HFF-Myc (cell line): ENCODE data around the gene SH3RF2.

Experiments
- DNase-seq: peaks from one replicate; pipeline ENCODE4 v3.0.0-alpha.2; 2011; ENCODE audit warnings: low read depth; ENCODE audit errors: extremely low read depth
- H3K4me3 ChIP-seq: replicated peaks from 2 replicates; pipeline ENCODE4 v1.5.1; 2011; ENCODE audit warnings: low read depth, mild to moderate bottlenecking, control low read depth, low read length
- TF ChIP-seq, protein P1 (sequence below): IDR thresholded peaks from 2 replicates; pipeline ENCODE4 v1.5.1; 2012; ENCODE audit warnings: mild to moderate bottlenecking, low read depth, low read length, control low read depth; ENCODE audit errors: missing control alignments

SH3RF2 gene

DNA sequence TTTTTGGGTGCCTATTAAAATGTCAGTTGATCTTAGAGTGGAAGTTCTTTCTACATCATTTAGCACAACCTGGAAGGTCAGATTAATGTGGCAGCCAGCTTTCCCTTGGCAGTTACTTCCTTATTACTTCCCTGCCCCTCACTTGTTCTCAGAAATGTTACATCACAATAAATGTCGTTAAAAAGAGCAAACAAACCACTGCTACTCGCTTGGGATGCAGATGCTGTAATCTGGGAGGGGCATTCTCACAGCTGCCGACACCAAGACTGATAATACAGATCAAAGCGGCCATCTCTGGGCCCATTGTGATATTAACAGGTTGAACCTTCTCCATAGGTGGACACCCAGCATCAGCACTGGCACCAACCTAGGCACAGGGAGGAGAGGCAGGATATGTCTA, 139.7 kb downstream of the SH3RF2 start:
- TF ChIP-seq, protein P1, sequence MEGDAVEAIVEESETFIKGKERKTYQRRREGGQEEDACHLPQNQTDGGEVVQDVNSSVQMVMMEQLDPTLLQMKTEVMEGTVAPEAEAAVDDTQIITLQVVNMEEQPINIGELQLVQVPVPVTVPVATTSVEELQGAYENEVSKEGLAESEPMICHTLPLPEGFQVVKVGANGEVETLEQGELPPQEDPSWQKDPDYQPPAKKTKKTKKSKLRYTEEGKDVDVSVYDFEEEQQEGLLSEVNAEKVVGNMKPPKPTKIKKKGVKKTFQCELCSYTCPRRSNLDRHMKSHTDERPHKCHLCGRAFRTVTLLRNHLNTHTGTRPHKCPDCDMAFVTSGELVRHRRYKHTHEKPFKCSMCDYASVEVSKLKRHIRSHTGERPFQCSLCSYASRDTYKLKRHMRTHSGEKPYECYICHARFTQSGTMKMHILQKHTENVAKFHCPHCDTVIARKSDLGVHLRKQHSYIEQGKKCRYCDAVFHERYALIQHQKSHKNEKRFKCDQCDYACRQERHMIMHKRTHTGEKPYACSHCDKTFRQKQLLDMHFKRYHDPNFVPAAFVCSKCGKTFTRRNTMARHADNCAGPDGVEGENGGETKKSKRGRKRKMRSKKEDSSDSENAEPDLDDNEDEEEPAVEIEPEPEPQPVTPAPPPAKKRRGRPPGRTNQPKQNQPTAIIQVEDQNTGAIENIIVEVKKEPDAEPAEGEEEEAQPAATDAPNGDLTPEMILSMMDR, result no peak
- H3K4me3 ChIP-seq, result no peak overlapping the region
- no peak for DNase-seq

GRCh38 chr5:146076455-146076854, 140.1 kb downstream of the SH3RF2 start:
- no peak for DNase-seq
- H3K4me3 ChIP-seq, result no peak overlapping the region
- TF ChIP-seq, protein P1, result no peak

GRCh38 chr5:146078566-146078965, 142.2 kb downstream of the SH3RF2 start:
- TF ChIP-seq, protein P1, result no peak
- no peak overlapping the region for H3K4me3 ChIP-seq
- DNase-seq, result no peak

DNA sequence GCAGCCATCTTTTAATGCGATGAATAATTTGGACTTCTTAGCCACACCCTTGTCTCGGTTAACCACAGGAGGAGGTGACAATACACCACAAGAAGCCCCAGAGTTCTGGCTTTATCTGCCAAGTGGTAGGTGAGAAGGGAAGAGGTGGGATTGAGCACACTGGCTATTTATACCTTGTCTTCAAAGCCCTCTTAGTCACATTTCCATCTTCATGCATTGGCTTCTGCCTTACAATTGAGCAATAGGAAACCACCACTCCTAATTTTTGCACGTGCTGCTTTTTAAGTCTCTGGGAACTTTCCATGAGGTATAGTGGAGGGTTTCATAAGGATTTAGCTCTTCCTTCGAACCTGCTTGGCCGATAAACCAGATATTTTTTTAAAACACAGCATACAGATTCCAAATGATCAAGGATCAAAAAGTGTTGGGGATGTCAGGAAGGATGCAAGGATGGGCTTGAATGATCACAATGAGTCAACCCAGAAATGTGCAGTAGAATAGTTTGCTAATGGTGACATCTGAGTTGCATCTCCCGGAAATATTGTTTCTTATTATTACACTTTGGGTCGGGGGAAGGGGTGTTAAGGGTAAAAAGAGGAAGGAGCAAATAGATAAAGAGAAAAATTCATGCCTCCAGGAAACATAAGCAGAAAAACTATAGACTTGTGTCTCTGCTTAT, 143.5 kb downstream of the SH3RF2 start:
- no peak overlapping the region for H3K4me3 ChIP-seq
- TF ChIP-seq, protein P1, result no peak
- DNase-seq, result no peak

GRCh38 chr5:146081556-146081955, 145.2 kb downstream of the SH3RF2 start:
- H3K4me3 ChIP-seq, result no peak overlapping the region
- TF ChIP-seq, protein P1, result no peak
- DNase-seq, result no peak

GRCh38 chr5:146082798-146083197, 146.4 kb downstream of the SH3RF2 start:
- H3K4me3 ChIP-seq, result no peak overlapping the region
- DNase-seq, result no peak
- TF ChIP-seq, protein P1, result no peak

DNA sequence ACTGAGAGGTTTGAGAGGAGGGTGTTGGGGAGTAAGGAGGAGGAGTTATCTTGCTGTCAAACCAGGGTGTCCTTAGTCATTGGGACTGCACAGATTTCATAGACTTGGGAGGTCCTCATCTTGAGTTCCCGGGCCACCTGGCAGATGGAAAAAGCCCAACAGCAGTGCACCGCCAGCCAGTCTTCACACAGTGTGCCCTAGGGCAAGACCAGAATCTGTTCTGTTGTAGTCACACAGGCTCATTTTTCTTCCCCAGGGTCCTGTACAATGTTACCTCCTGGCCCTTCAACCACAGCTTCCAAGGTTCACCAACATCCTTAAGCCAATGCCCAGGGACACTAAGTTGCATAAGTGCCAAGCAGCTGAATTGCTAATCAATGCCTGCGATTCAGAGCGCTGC, 148.0 kb downstream of the SH3RF2 start:
- TF ChIP-seq, protein P1, result no peak
- no peak for DNase-seq

More for the DNA sequence above, 148.0 kb downstream of the SH3RF2 start:
- H3K4me3 ChIP-seq, result no peak overlapping the region
